ENCODE results near the gene ANXA2. TPM values are rescaled to one million over a fixed set of nuclear protein-coding genes. Genes with fewer than 3 reads are reported as not detected.

Gene ANXA2
- total and polyA plus RNA-seq, 2 donors = 299 to 623 TPM

- no peak for DNase-seq (ENCODE audit: low read depth in 6 of 9, low spot score in 9 of 9)
- 90% methylated on average over 12 of the region's 12 CpGs for WGBS
- peaks cover 0 to 25% of the 10 kb centered on the region in 2 donors for H3K4me1 ChIP-seq (ENCODE audit: control insufficient read depth in 2 of 2, insufficient read depth in 2 of 2, low read length in 2 of 2)
- peak overlapping the region in 1 of 2 donors; percentile 49 for H3K27ac ChIP-seq (ENCODE audit: low read depth in 1 of 2, low read length in 1 of 2)
- peaks cover 0 to 3% of the 10 kb centered on the region in 2 donors for H3K9me3 ChIP-seq (ENCODE audit: control insufficient read depth in 2 of 2, insufficient read depth in 1 of 2, low read length in 1 of 2)
- H3K27me3 ChIP-seq (ENCODE audit: control insufficient read depth in 2 of 2, insufficient read depth in 1 of 2, low read length in 1 of 2) = peaks cover 6 to 19% of the 10 kb centered on the region in 2 donors
- peak overlapping the region in 1 of 2 donors; percentile 53 for H3K4me3 ChIP-seq (ENCODE audit: low read length in 2 of 2)
- H3K36me3 ChIP-seq (ENCODE audit: control insufficient read depth in 2 of 2, insufficient read depth in 2 of 2, low read length in 1 of 2) = no peaks in the 10 kb centered on the region
These were observed 1.7 kb downstream of the ANXA2 start for GRCh38 chr15:60396100-60396499.

GRCh38 chr15:60395276-60396011 is 2.3 kb downstream of the ANXA2 start:
- Histone ChIP-seq H3K9me3 (ENCODE audit: control insufficient read depth in 2 of 2, insufficient read depth in 1 of 2, low read length in 1 of 2) (peaks cover 0 to 3% of the 10 kb centered on the region in 2 donors), H3K27ac (ENCODE audit: low read depth in 1 of 2, low read length in 1 of 2) (no peak overlapping the region), H3K4me3 (ENCODE audit: low read length in 2 of 2) (no peak overlapping the region), H3K27me3 (ENCODE audit: control insufficient read depth in 2 of 2, insufficient read depth in 1 of 2, low read length in 1 of 2) (peaks cover 6 to 19% of the 10 kb centered on the region in 2 donors), H3K4me1 (ENCODE audit: control insufficient read depth in 2 of 2, insufficient read depth in 2 of 2, low read length in 2 of 2) (peaks cover 0 to 28% of the 10 kb centered on the region in 2 donors), H3K36me3 (ENCODE audit: control insufficient read depth in 2 of 2, insufficient read depth in 2 of 2, low read length in 1 of 2) (no peaks in the 10 kb centered on the region)
- DNase-seq (ENCODE audit: low read depth in 6 of 9, low spot score in 9 of 9) = no peak
- 93% methylated on average over 9 of the region's 9 CpGs for WGBS

GRCh38 chr15:60394689-60395097 is 3.1 kb downstream of the ANXA2 start:
- DNase-seq (ENCODE audit: low read depth in 6 of 9, low spot score in 9 of 9) = no peak
- Histone ChIP-seq H3K27ac (ENCODE audit: low read depth in 1 of 2, low read length in 1 of 2) (peak overlapping the region; percentile 44 to 48), H3K9me3 (ENCODE audit: control insufficient read depth in 2 of 2, insufficient read depth in 1 of 2, low read length in 1 of 2) (peaks cover 0 to 3% of the 10 kb centered on the region in 2 donors), H3K36me3 (ENCODE audit: control insufficient read depth in 2 of 2, insufficient read depth in 2 of 2, low read length in 1 of 2) (no peaks in the 10 kb centered on the region), H3K4me3 (ENCODE audit: low read length in 2 of 2) (no peak overlapping the region), H3K27me3 (ENCODE audit: control insufficient read depth in 2 of 2, insufficient read depth in 1 of 2, low read length in 1 of 2) (peaks cover 6 to 19% of the 10 kb centered on the region in 2 donors), H3K4me1 (ENCODE audit: control insufficient read depth in 2 of 2, insufficient read depth in 2 of 2, low read length in 2 of 2) (peaks cover 0 to 29% of the 10 kb centered on the region in 2 donors)
- 94% methylated on average over 1 of the region's 1 CpG for WGBS

GRCh38 chr15:60392986-60393790 is 4.6 kb downstream of the ANXA2 start:
- H3K4me3 ChIP-seq (ENCODE audit: low read length in 2 of 2) = no peak overlapping the region
- H3K4me1 ChIP-seq (ENCODE audit: control insufficient read depth in 2 of 2, insufficient read depth in 2 of 2, low read length in 2 of 2) = peaks cover 0 to 34% of the 10 kb centered on the region in 2 donors
- 90% methylated on average over 9 of the region's 9 CpGs for WGBS
- H3K27ac ChIP-seq (ENCODE audit: low read depth in 1 of 2, low read length in 1 of 2) = peak overlapping the region; percentile 48 to 84
- peak in 1 of 9 donors; percentile 14 for DNase-seq (ENCODE audit: low read depth in 6 of 9, low spot score in 9 of 9)
- peaks cover 6 to 16% of the 10 kb centered on the region in 2 donors for H3K27me3 ChIP-seq (ENCODE audit: control insufficient read depth in 2 of 2, insufficient read depth in 1 of 2, low read length in 1 of 2)
- no peaks in the 10 kb centered on the region for H3K9me3 ChIP-seq (ENCODE audit: control insufficient read depth in 2 of 2, insufficient read depth in 1 of 2, low read length in 1 of 2)
- H3K36me3 ChIP-seq (ENCODE audit: control insufficient read depth in 2 of 2, insufficient read depth in 2 of 2, low read length in 1 of 2) = no peaks in the 10 kb centered on the region

GRCh38 chr15:60392601-60392985 is 5.2 kb downstream of the ANXA2 start:
- Histone ChIP-seq H3K4me3 (ENCODE audit: low read length in 2 of 2) (no peak overlapping the region), H3K27me3 (ENCODE audit: control insufficient read depth in 2 of 2, insufficient read depth in 1 of 2, low read length in 1 of 2) (peaks cover 6 to 13% of the 10 kb centered on the region in 2 donors), H3K36me3 (ENCODE audit: control insufficient read depth in 2 of 2, insufficient read depth in 2 of 2, low read length in 1 of 2) (no peaks in the 10 kb centered on the region), H3K9me3 (ENCODE audit: control insufficient read depth in 2 of 2, insufficient read depth in 1 of 2, low read length in 1 of 2) (no peaks in the 10 kb centered on the region), H3K27ac (ENCODE audit: low read depth in 1 of 2, low read length in 1 of 2) (peak overlapping the region in 1 of 2 donors; percentile 48), H3K4me1 (ENCODE audit: control insufficient read depth in 2 of 2, insufficient read depth in 2 of 2, low read length in 2 of 2) (peaks cover 0 to 32% of the 10 kb centered on the region in 2 donors)
- no peak for DNase-seq (ENCODE audit: low read depth in 6 of 9, low spot score in 9 of 9)
- 83% methylated on average over 3 of the region's 3 CpGs for WGBS

- H3K27ac ChIP-seq (ENCODE audit: low read depth in 1 of 2, low read length in 1 of 2) = no peak overlapping the region
- H3K27me3 ChIP-seq (ENCODE audit: control insufficient read depth in 2 of 2, insufficient read depth in 1 of 2, low read length in 1 of 2) = peaks cover 3 to 6% of the 10 kb centered on the region in 2 donors
- peaks cover 0 to 26% of the 10 kb centered on the region in 2 donors for H3K4me1 ChIP-seq (ENCODE audit: control insufficient read depth in 2 of 2, insufficient read depth in 2 of 2, low read length in 2 of 2)
- no peaks in the 10 kb centered on the region for H3K36me3 ChIP-seq (ENCODE audit: control insufficient read depth in 2 of 2, insufficient read depth in 2 of 2, low read length in 1 of 2)
- no peak overlapping the region for H3K4me3 ChIP-seq (ENCODE audit: low read length in 2 of 2)
- no peak for DNase-seq (ENCODE audit: low read depth in 6 of 9, low spot score in 9 of 9)
- 73% methylated on average over 4 of the region's 4 CpGs for WGBS
- no peaks in the 10 kb centered on the region for H3K9me3 ChIP-seq (ENCODE audit: control insufficient read depth in 2 of 2, insufficient read depth in 1 of 2, low read length in 1 of 2)
These were observed 6.0 kb downstream of the ANXA2 start for GRCh38 chr15:60391722-60392315.

GRCh38 chr15:60390871-60391501 is 6.8 kb downstream of the ANXA2 start:
- Histone ChIP-seq H3K4me1 (ENCODE audit: control insufficient read depth in 2 of 2, insufficient read depth in 2 of 2, low read length in 2 of 2) (peaks cover 0 to 26% of the 10 kb centered on the region in 2 donors), H3K27me3 (ENCODE audit: control insufficient read depth in 2 of 2, insufficient read depth in 1 of 2, low read length in 1 of 2) (no peaks in the 10 kb centered on the region), H3K4me3 (ENCODE audit: low read length in 2 of 2) (no peak overlapping the region), H3K9me3 (ENCODE audit: control insufficient read depth in 2 of 2, insufficient read depth in 1 of 2, low read length in 1 of 2) (no peaks in the 10 kb centered on the region), H3K27ac (ENCODE audit: low read depth in 1 of 2, low read length in 1 of 2) (peak overlapping the region; percentile 16 to 48), H3K36me3 (ENCODE audit: control insufficient read depth in 2 of 2, insufficient read depth in 2 of 2, low read length in 1 of 2) (no peaks in the 10 kb centered on the region)
- WGBS = 92% methylated on average over 6 of the region's 6 CpGs
- no peak for DNase-seq (ENCODE audit: low read depth in 6 of 9, low spot score in 9 of 9)

GRCh38 chr15:60390231-60390630 is 7.6 kb downstream of the ANXA2 start:
- Histone ChIP-seq H3K36me3 (ENCODE audit: control insufficient read depth in 2 of 2, insufficient read depth in 2 of 2, low read length in 1 of 2) (no peaks in the 10 kb centered on the region), H3K4me1 (ENCODE audit: control insufficient read depth in 2 of 2, insufficient read depth in 2 of 2, low read length in 2 of 2) (peaks cover 0 to 26% of the 10 kb centered on the region in 2 donors), H3K9me3 (ENCODE audit: control insufficient read depth in 2 of 2, insufficient read depth in 1 of 2, low read length in 1 of 2) (no peaks in the 10 kb centered on the region), H3K27ac (ENCODE audit: low read depth in 1 of 2, low read length in 1 of 2) (no peak overlapping the region), H3K4me3 (ENCODE audit: low read length in 2 of 2) (no peak overlapping the region), H3K27me3 (ENCODE audit: control insufficient read depth in 2 of 2, insufficient read depth in 1 of 2, low read length in 1 of 2) (no peaks in the 10 kb centered on the region)
- DNase-seq (ENCODE audit: low read depth in 6 of 9, low spot score in 9 of 9) = no peak
- WGBS = 97% methylated on average over 6 of the region's 6 CpGs
